GM23338 (cell line): ENCODE measurements around the gene PHYH. TPM values are rescaled to one million over a fixed set of nuclear protein-coding genes. Genes with fewer than 3 reads are reported as not detected.

ENCODE experiments used
- ATAC-seq: fragments of 200-7000 bp; cut with Tn5 transposase; 3 replicates; pipeline ENCODE4 v1.9.1; 2020
- DNase-seq: peaks from one replicate; pipeline ENCODE4 v3.0.0-alpha.2; 2015; ENCODE audit warnings: low spot score
- H2AFZ ChIP-seq: fragments of 200-600 bp; sonication (generic); 2 replicates; pipeline ENCODE4 v1.8.0; 2016; ENCODE audit warnings: antibody characterized with exemption, mild to moderate bottlenecking, moderate library complexity
- H3F3A ChIP-seq: fragments of 200-600 bp; sonication (generic); replicated peaks from 2 replicates; pipeline ENCODE4 v1.8.0; 2017; ENCODE audit warnings: antibody characterized with exemption, mixed run types, low read depth
- H3K27ac ChIP-seq: fragments of 200-600 bp; sonication (generic); 2 replicates; pipeline ENCODE4 v1.6.1; 2016; ENCODE audit warnings: low read depth
- H3K27me3 ChIP-seq: fragments of 200-600 bp; sonication (generic); 2 replicates; pipeline ENCODE4 v1.8.0; 2016; ENCODE audit warnings: mild to moderate bottlenecking, mixed run types, moderate library complexity; ENCODE audit not compliant: insufficient read depth
- H3K36me3 ChIP-seq: fragments of 200-600 bp; sonication (generic); 2 replicates; pipeline ENCODE4 v1.8.0; 2016; ENCODE audit warnings: mild to moderate bottlenecking; ENCODE audit not compliant: insufficient read depth
- H3K4me1 ChIP-seq: fragments of 200-600 bp; sonication (generic); 2 replicates; pipeline ENCODE4 v1.8.0; 2016; ENCODE audit warnings: mild to moderate bottlenecking, moderate library complexity; ENCODE audit not compliant: insufficient read depth
- H3K4me2 ChIP-seq: fragments of 200-600 bp; sonication (generic); 2 replicates; pipeline ENCODE4 v1.7.1; 2017; ENCODE audit warnings: mixed run types
- H3K4me3 ChIP-seq: fragments of 200-600 bp; sonication (generic); 2 replicates; pipeline ENCODE4 v1.6.1; 2016; ENCODE audit warnings: mixed run types
- H3K79me2 ChIP-seq: fragments of 200-600 bp; sonication (generic); replicated peaks from 2 replicates; pipeline ENCODE4 v1.8.0; 2017; ENCODE audit warnings: mild to moderate bottlenecking; ENCODE audit not compliant: insufficient read depth
- H3K9me2 ChIP-seq: fragments of 200-600 bp; sonication (generic); 2 replicates; pipeline ENCODE4 v1.8.0; 2017; ENCODE audit not compliant: insufficient read depth
- H4K20me1 ChIP-seq: fragments of 200-600 bp; sonication (generic); replicated peaks from 2 replicates; pipeline ENCODE4 v1.8.0; 2017; ENCODE audit warnings: mild to moderate bottlenecking; ENCODE audit not compliant: insufficient read depth
- H3K27ac Mint-ChIP-seq: 2 replicates; pipeline ENCODE4 v1.8.0; 2020; ENCODE audit warnings: inconsistent platforms, mild to moderate bottlenecking, moderate library complexity, mixed read lengths
- H3K27me3 Mint-ChIP-seq: 3 replicates; pipeline ENCODE4 v1.8.0; 2022; ENCODE audit warnings: low read depth, mild to moderate bottlenecking, moderate library complexity, mixed read lengths, inconsistent platforms; ENCODE audit not compliant: insufficient read depth, poor library complexity
- H3K36me3 Mint-ChIP-seq: 3 replicates; pipeline ENCODE4 v1.8.0; 2021; ENCODE audit warnings: low read depth, mild to moderate bottlenecking, inconsistent platforms, moderate library complexity, mixed read lengths
- H3K4me1 Mint-ChIP-seq: 3 replicates; pipeline ENCODE4 v1.8.0; 2020; ENCODE audit warnings: mild to moderate bottlenecking, inconsistent platforms, mixed read lengths
- H3K4me3 Mint-ChIP-seq: 3 replicates; pipeline ENCODE4 v1.8.0; 2021; ENCODE audit warnings: moderate library complexity, mild to moderate bottlenecking, inconsistent platforms, mixed read lengths
- H3K9me3 Mint-ChIP-seq: 3 replicates; pipeline ENCODE4 v1.8.0; 2020; ENCODE audit warnings: moderate library complexity, mild to moderate bottlenecking, inconsistent platforms, mixed read lengths
- CREB1 ChIP-seq: fragments of 250-450 bp; sonication (Bioruptor Pico); IDR thresholded peaks from 2 replicates; pipeline ENCODE4 v1.5.0; 2020; ENCODE audit warnings: low read depth, mild to moderate bottlenecking, moderate library complexity
- CTCF ChIP-seq, 2 experiments: fragments of 200-600 bp in 1 of 2; sonication (generic) in 1 of 2; conservative IDR thresholded peaks; 2 replicates each; pipeline versions ENCODE4 v1.5.1 to v1.6.1; 2016 to 2017; ENCODE audit warnings: antibody characterized with exemption in 2 of 2, low read depth in 2 of 2, mild to moderate bottlenecking in 2 of 2, moderate library complexity in 1 of 2
- EZH2phosphoT487 ChIP-seq: fragments of 200-600 bp; sonication (generic); IDR thresholded peaks from one replicate; pipeline ENCODE4 v1.8.1; 2018; ENCODE audit warnings: antibody characterized with exemption; ENCODE audit not compliant: unreplicated experiment
- JUNB ChIP-seq: IDR thresholded peaks from one replicate; pipeline ENCODE4 v1.6.1; 2016; ENCODE audit warnings: antibody characterized with exemption; ENCODE audit not compliant: unreplicated experiment
- NANOG ChIP-seq: IDR thresholded peaks from 2 replicates; pipeline ENCODE4 v1.6.1; 2016; ENCODE audit warnings: antibody characterized with exemption, borderline replicate concordance
- REST ChIP-seq: IDR thresholded peaks from one replicate; pipeline ENCODE4 v1.6.1; 2018; ENCODE audit warnings: antibody characterized with exemption; ENCODE audit not compliant: unreplicated experiment
- ZNF114 ChIP-seq: fragments of 250-450 bp; sonication (Bioruptor Pico); IDR thresholded peaks from 2 replicates; pipeline ENCODE4 v1.5.0; 2020; ENCODE audit warnings: mild to moderate bottlenecking, moderate library complexity
- ZNF462 ChIP-seq: fragments of 250-450 bp; sonication (Bioruptor Pico); IDR thresholded peaks from 2 replicates; pipeline ENCODE4 v1.5.0; 2020; ENCODE audit warnings: mild to moderate bottlenecking, moderate library complexity
- polyA plus RNA-seq: library from polyadenylated mRNA; unstranded; fragments of >200 nt; fragmentation: Nextera tagmentation; extraction: Ambion mirVana; gene quantifications from 2 replicates; pipeline ENCODE4 v1.2.1, GENCODE V29; 2016
- total RNA-seq: library from RNA; depleted of rRNA; stranded (reverse); fragments of >200 nt; shearing (Covaris generic); gene quantifications from 2 replicates; pipeline ENCODE4 v1.2.3, GENCODE V29; 2014

The PHYH gene
- total and polyA plus RNA-seq, 2 experiments from 2014 or later: 10.9 to 29.8 TPM

- peak overlapping the region; percentile 92; the same call in 1 of the 2 replicates for H2AFZ ChIP-seq
- H3K79me2 ChIP-seq: no peaks in the 10 kb centered on the region
- H3K27ac ChIP-seq: no peak overlapping the region
- peaks cover 12% of the 10 kb centered on the region for H3F3A ChIP-seq
- Mint-ChIP-seq H3K9me3 (no peaks in the 10 kb centered on the region), H3K27me3 (peaks cover 13% of the 10 kb centered on the region), H3K36me3 (no peaks in the 10 kb centered on the region), H3K4me3 (no peak overlapping the region), H3K27ac (no peak overlapping the region; the same call in 1 of the 2 replicates), H3K4me1 (peaks cover 33% of the 10 kb centered on the region)
- H3K4me2 ChIP-seq: peak overlapping the region; percentile 40; the same call in 1 of the 2 replicates
- no peaks in the 10 kb centered on the region for H4K20me1 ChIP-seq
- peaks cover 30% of the 10 kb centered on the region for H3K4me1 ChIP-seq
- no peak overlapping the region for H3K4me3 ChIP-seq
- no peaks in the 10 kb centered on the region for H3K9me2 ChIP-seq
- DNase-seq (no peak), ATAC-seq (peak; percentile 10; the same call in 2 of the 3 replicates)
- no peaks in the 10 kb centered on the region for H3K27me3 ChIP-seq
- TF ChIP-seq EZH2phosphoT487 (no peak), CREB1 (CRISPR knock-in tag) (no peak)
- no peaks in the 10 kb centered on the region for H3K36me3 ChIP-seq
These were observed 28.9 kb downstream of the PHYH start for GRCh38 chr10:13270877-13271551.

- ATAC-seq: no peak
- no peaks in the 10 kb centered on the region for H3K36me3 ChIP-seq
- peak overlapping the region; percentile 37; the same call in 1 of the 2 replicates for H3K27ac ChIP-seq
- H3K4me1 Mint-ChIP-seq: peaks cover 36% of the 10 kb centered on the region
- H3K4me2 ChIP-seq: no peak overlapping the region
- H3K36me3 Mint-ChIP-seq: no peaks in the 10 kb centered on the region
- no peaks in the 10 kb centered on the region for H3K79me2 ChIP-seq
- no peak overlapping the region for H3K27ac Mint-ChIP-seq
- H3K27me3 Mint-ChIP-seq: peaks cover 17% of the 10 kb centered on the region
- no peak overlapping the region for H2AFZ ChIP-seq
- H3K4me3 ChIP-seq: no peak overlapping the region
- peaks cover 30% of the 10 kb centered on the region for H3K4me1 ChIP-seq
- H3K27me3 ChIP-seq: no peaks in the 10 kb centered on the region
- H4K20me1 ChIP-seq: no peaks in the 10 kb centered on the region
- DNase-seq: peak; percentile 27
- peaks cover 12% of the 10 kb centered on the region for H3F3A ChIP-seq
- no peaks in the 10 kb centered on the region for H3K9me2 ChIP-seq
- H3K9me3 Mint-ChIP-seq: no peaks in the 10 kb centered on the region
- no peak overlapping the region for H3K4me3 Mint-ChIP-seq
- TF ChIP-seq CREB1 (CRISPR knock-in tag): no peak
- no peak for TF ChIP-seq REST
- no peak for TF ChIP-seq ZNF462
- no peak for TF ChIP-seq CTCF (conservative IDR thresholded peaks at IDR 0.05; ENCODE audit: low read depth in 2 of 2)
- no peak for TF ChIP-seq JUNB
- no peak for TF ChIP-seq ZNF114 (CRISPR knock-in tag)
- no peak for TF ChIP-seq NANOG
These were observed 31.0 kb downstream of the PHYH start for GRCh38 chr10:13268841-13269240.
